GM12874 (cell line): ENCODE results near the gene BPIFA2.

Source experiments
- CTCF ChIP-seq: IDR thresholded peaks from 2 replicates; pipeline ENCODE4 v1.5.1; 2011; ENCODE audit warnings: low read depth, mild to moderate bottlenecking, control low read depth, low read length, moderate library complexity; ENCODE audit not compliant: insufficient read depth

Gene BPIFA2

GRCh38 chr20:33187491-33187890 lies 19.5 kb downstream of the BPIFA2 start:
- no peak for TF ChIP-seq CTCF

GRCh38 chr20:33188421-33188820 lies 20.5 kb downstream of the BPIFA2 start:
- no peak for TF ChIP-seq CTCF

- TF ChIP-seq CTCF, result no peak
These were observed 23.5 kb downstream of the BPIFA2 start for GRCh38 chr20:33191484-33191883.

DNA sequence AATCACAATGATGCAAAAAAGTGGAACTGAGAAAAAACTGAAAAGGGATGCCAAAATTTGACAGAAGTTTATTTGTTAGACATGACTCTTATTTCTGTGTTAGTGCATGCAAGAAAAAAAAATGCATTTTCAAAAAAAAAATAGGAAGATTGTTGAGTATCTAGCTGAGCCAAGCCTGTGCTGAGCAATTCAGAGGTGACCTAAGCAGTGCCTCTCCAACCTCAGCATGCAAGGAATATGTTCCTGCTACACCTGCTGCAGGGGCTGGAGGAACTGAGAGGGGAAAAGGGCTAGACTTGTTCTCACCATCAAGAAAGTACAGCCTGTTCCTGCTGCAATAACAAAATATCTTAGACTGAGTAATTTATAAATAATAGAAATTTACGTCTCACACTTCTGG lies 24.0 kb downstream of the BPIFA2 start:
- TF ChIP-seq CTCF, result no peak

GRCh38 chr20:33192912-33193501 lies 25.0 kb downstream of the BPIFA2 start:
- TF ChIP-seq CTCF, result no peak

- TF ChIP-seq CTCF, result no peak
These were observed 31.1 kb downstream of the BPIFA2 start for GRCh38 chr20:33199026-33199425.

DNA sequence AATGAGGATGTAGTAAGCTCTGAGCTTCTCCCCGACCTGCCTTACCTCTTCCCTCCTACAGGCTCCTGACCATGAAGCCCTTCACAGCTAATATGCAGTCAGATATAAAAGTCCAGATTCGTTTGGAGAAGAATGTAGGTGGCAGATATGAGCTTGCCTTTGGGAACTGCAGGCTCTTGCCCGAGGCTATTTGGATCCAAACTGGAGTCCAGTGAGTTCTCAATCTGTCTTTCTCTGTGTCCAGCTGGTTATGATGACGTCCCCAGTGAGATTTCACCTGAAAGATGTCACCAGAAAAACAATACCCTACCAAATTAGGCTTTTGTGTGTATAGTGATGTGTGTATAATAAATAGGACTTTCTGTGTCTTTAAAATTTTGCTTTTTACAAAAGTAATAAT lies 34.5 kb downstream of the BPIFA2 start:
- TF ChIP-seq CTCF, result no peak
